BE2C (cell line): ENCODE results near the gene TXNDC15.
"Not testable (repeated sequence)": the region's sequence is repeated elsewhere in the genome, so short reads cannot be mapped to it uniquely, and the experiment has no call there.

Source experiments
- DNase-seq: peaks from one replicate; pipeline ENCODE4 v3.0.0-alpha.2; 2020
- H3K27me3 ChIP-seq: fragments of 250-450 bp; sonication (Bioruptor Pico); 2 replicates; pipeline ENCODE4 v1.5.1; 2020; ENCODE audit warnings: mild to moderate bottlenecking
- H3K36me3 ChIP-seq: fragments of 250-450 bp; sonication (Bioruptor Pico); 2 replicates; pipeline ENCODE4 v1.5.1; 2020; ENCODE audit warnings: mild to moderate bottlenecking
- H3K4me1 ChIP-seq: fragments of 250-450 bp; sonication (Bioruptor Pico); 2 replicates; pipeline ENCODE4 v1.5.1; 2020
- H3K4me3 ChIP-seq: 2 replicates; pipeline ENCODE4 v1.5.1; 2011; ENCODE audit warnings: low read depth, low read length
- H3K9me3 ChIP-seq: fragments of 250-450 bp; sonication (Bioruptor Pico); 2 replicates; pipeline ENCODE4 v1.5.1; 2020
- TF ChIP-seq, protein P1 (sequence below): IDR thresholded peaks from 2 replicates; pipeline ENCODE4 v1.5.1; 2012; ENCODE audit warnings: mild to moderate bottlenecking, low read depth, low read length

The TXNDC15 gene

DNA sequence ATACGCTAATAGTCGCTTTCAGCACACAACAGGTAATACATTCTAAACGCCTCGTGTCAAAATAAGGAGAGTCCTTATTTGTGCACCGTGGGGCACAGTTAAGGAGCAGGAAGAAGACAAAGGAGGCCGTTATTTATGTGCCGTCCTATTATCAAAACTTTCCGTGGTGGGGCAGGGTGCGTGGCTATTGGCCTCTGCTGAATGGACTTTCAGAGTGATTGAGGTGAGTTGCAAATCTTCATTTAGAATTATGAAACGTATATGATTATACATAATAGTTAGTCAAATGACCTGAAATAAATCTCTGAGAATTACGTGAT lies 27.6 kb upstream of the TXNDC15 start:
- TF ChIP-seq, protein P1, sequence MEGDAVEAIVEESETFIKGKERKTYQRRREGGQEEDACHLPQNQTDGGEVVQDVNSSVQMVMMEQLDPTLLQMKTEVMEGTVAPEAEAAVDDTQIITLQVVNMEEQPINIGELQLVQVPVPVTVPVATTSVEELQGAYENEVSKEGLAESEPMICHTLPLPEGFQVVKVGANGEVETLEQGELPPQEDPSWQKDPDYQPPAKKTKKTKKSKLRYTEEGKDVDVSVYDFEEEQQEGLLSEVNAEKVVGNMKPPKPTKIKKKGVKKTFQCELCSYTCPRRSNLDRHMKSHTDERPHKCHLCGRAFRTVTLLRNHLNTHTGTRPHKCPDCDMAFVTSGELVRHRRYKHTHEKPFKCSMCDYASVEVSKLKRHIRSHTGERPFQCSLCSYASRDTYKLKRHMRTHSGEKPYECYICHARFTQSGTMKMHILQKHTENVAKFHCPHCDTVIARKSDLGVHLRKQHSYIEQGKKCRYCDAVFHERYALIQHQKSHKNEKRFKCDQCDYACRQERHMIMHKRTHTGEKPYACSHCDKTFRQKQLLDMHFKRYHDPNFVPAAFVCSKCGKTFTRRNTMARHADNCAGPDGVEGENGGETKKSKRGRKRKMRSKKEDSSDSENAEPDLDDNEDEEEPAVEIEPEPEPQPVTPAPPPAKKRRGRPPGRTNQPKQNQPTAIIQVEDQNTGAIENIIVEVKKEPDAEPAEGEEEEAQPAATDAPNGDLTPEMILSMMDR, result no peak
- H3K4me1 ChIP-seq, result peaks cover 9% of the 10 kb centered on the region
- H3K36me3 ChIP-seq, result peaks cover 28% of the 10 kb centered on the region
- H3K9me3 ChIP-seq, result no peaks in the 10 kb centered on the region
- peak overlapping the region; percentile 77 for H3K4me3 ChIP-seq
- H3K27me3 ChIP-seq, result no peaks in the 10 kb centered on the region
- DNase-seq, result peak; percentile 15

DNA sequence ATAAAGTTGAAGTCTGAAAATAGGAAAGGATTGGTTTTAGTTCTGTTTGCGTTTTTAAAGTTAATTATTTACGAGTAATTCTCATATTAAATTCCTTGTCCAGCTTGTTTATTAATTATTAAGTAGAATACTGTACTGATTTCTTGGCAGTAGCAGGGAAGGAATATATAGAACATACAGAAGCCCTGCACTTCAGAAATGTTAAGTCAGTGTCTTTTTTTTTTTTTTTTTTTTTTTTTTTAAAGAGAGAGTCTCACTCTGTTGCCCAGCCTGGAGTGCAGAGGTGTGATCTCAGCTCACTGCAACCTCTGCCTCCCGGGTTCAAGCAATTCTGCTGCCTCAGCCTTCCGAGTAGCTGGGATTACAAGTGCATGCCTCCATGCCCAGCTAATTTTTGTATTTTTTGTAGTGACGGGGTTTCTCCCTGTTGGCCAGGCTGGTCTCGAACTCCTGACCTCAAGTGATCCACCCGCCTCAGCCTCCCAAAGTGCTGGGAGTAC lies 24.7 kb upstream of the TXNDC15 start:
- H3K4me3 ChIP-seq, DNase-seq, H3K4me1 ChIP-seq: not testable (repeated sequence)

GRCh38 chr5:134851307-134851923 lies 22.8 kb upstream of the TXNDC15 start:
- peak; percentile 21 for DNase-seq
- TF ChIP-seq, protein P1, result peak; percentile 67
- peaks cover 68% of the 10 kb centered on the region for H3K36me3 ChIP-seq
- H3K27me3 ChIP-seq, result no peaks in the 10 kb centered on the region
- peaks cover 3% of the 10 kb centered on the region; the same call in 1 of the 2 replicates for H3K4me1 ChIP-seq
- no peak overlapping the region for H3K4me3 ChIP-seq
- H3K9me3 ChIP-seq, result no peaks in the 10 kb centered on the region

More for the DNA sequence above, 24.7 kb upstream of the TXNDC15 start:
- H3K9me3 ChIP-seq, H3K27me3 ChIP-seq: not testable (repeated sequence)
- H3K36me3 ChIP-seq, result peaks cover 50% of the 10 kb centered on the region

GRCh38 chr5:134856465-134856864 lies 17.7 kb upstream of the TXNDC15 start:
- not testable (repeated sequence) for H3K9me3 ChIP-seq, DNase-seq, H3K4me3 ChIP-seq, H3K4me1 ChIP-seq, H3K27me3 ChIP-seq
- peaks cover 69% of the 10 kb centered on the region for H3K36me3 ChIP-seq

- Histone ChIP-seq H3K9me3 (no peaks in the 10 kb centered on the region), H3K4me3 (no peak overlapping the region), H3K27me3 (no peaks in the 10 kb centered on the region), H3K36me3 (peaks cover 60% of the 10 kb centered on the region), H3K4me1 (no peaks in the 10 kb centered on the region)
- TF ChIP-seq, protein P1, result no peak
- no peak for DNase-seq
These were observed 16.8 kb upstream of the TXNDC15 start for GRCh38 chr5:134857401-134857800.

GRCh38 chr5:134864707-134865106 lies 9.5 kb upstream of the TXNDC15 start:
- Histone ChIP-seq H3K9me3 (no peaks in the 10 kb centered on the region), H3K27me3 (no peaks in the 10 kb centered on the region), H3K4me1 (no peaks in the 10 kb centered on the region), H3K4me3 (no peak overlapping the region), H3K36me3 (peaks cover 12% of the 10 kb centered on the region)
- DNase-seq, result no peak
- TF ChIP-seq, protein P1, result no peak

DNA sequence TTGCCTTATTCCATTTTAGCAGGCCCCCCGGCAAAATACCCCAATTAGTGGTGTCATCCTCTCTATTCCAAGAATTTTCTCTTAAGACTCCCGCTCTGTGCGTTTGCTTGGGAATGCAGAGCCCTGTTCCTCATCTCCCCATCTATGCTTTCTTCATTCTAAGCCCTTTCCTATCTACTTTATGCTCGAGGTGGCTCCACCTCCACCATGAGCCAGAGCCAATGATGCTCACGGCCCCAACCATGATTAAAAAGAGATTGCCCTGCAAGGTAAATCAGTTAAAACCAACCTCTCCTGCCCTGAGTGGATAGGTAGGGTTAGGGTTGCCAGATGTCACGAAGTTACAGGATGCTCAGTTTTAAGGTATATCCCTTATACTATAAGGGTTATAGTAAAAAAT lies 677 bp upstream of the TXNDC15 start:
- peak overlapping the region; percentile 86 for H3K4me3 ChIP-seq
- DNase-seq, result no peak
- TF ChIP-seq, protein P1, result no peak

More for the DNA sequence above, 677 bp upstream of the TXNDC15 start:
- H3K9me3 ChIP-seq, result no peaks in the 10 kb centered on the region
- H3K27me3 ChIP-seq, result no peaks in the 10 kb centered on the region
- no peaks in the 10 kb centered on the region for H3K36me3 ChIP-seq
- H3K4me1 ChIP-seq, result peaks cover 18% of the 10 kb centered on the region
